IMR-90 (cell line): ENCODE data around the gene KLF1. TPM values are rescaled to one million over a fixed set of nuclear protein-coding genes. Genes with fewer than 3 reads are reported as not detected.

ENCODE experiments used
- ATAC-seq: fragments of 200-7000 bp; cut with Tn5 transposase; 2 replicates; pipeline ENCODE4 v1.9.1; 2020; ENCODE audit warnings: low read depth, mild to moderate bottlenecking, moderate library complexity
- BruUV-seq: library from RNA; stranded (reverse); fragments of 400-500 nt; replicated peaks from 2 replicates; lab custom pipeline; 2021; lab: Mats Ljungman, UMichigan
- CTCF ChIA-PET: fragments of 300-600 bp; formaldehyde crosslinking; extraction: SDS; loops from one replicate; lab custom pipeline; 2021; ENCODE audit warnings: antibody characterized with exemption; lab: Yijun Ruan, JAX
- POLR2A ChIA-PET: fragments of 300-600 bp; sonication (Branson Sonifier 250); formaldehyde crosslinking; loops from one replicate; lab custom pipeline; 2022; ENCODE audit warnings: antibody characterized with exemption; ENCODE audit not compliant: unreplicated experiment; lab: Charles Lee
- DNase-seq: peaks from one replicate; pipeline ENCODE4 v3.0.0; 2013
- H2AFZ ChIP-seq: replicated peaks from 2 replicates; pipeline ENCODE3; 2013; ENCODE audit warnings: low read length, mild to moderate bottlenecking; ENCODE audit not compliant: poor library complexity
- H2AK5ac ChIP-seq: 2 replicates; pipeline ENCODE4 v1.6.1; 2013; ENCODE audit warnings: low read depth, low read length, inconsistent platforms
- H2AK9ac ChIP-seq: replicated peaks from 2 replicates; pipeline ENCODE3; 2013; ENCODE audit warnings: mild to moderate bottlenecking, low read depth, low read length, moderate library complexity; ENCODE audit not compliant: poor library complexity
- H2BK120ac ChIP-seq: 2 replicates; pipeline ENCODE4 v1.6.1; 2013; ENCODE audit warnings: low read depth, low read length, inconsistent platforms
- H2BK15ac ChIP-seq: 3 replicates; pipeline ENCODE4 v1.6.1; 2013; ENCODE audit warnings: low read depth, low read length, inconsistent platforms
- H2BK20ac ChIP-seq: 2 replicates; pipeline ENCODE4 v1.6.1; 2013; ENCODE audit warnings: low read depth, mild to moderate bottlenecking, inconsistent platforms, low read length, moderate library complexity
- H2BK5ac ChIP-seq: 2 replicates; pipeline ENCODE4 v1.6.1; 2013; ENCODE audit warnings: mild to moderate bottlenecking, low read depth, low read length, inconsistent platforms; ENCODE audit not compliant: poor library complexity, severe bottlenecking
- H3K14ac ChIP-seq: replicated peaks from 2 replicates; pipeline ENCODE4 v1.6.1; 2013; ENCODE audit warnings: low read depth, low read length, inconsistent platforms
- H3K18ac ChIP-seq: 2 replicates; pipeline ENCODE4 v1.6.1; 2013; ENCODE audit warnings: low read depth, low read length, control low read depth
- H3K23ac ChIP-seq: 2 replicates; pipeline ENCODE4 v1.6.1; 2013; ENCODE audit warnings: low read depth, low read length, inconsistent platforms
- H3K27ac ChIP-seq: 2 replicates; pipeline ENCODE4 v1.5.1; 2013; ENCODE audit warnings: mild to moderate bottlenecking, control low read depth, low read length; ENCODE audit not compliant: insufficient read depth
- H3K27me3 ChIP-seq: 2 replicates; pipeline ENCODE4 v1.6.1; 2013; ENCODE audit warnings: low read length; ENCODE audit not compliant: control insufficient read depth, insufficient read depth
- H3K36me3 ChIP-seq: 2 replicates; pipeline ENCODE4 v1.6.1; 2013; ENCODE audit warnings: low read length, mixed read lengths; ENCODE audit not compliant: control insufficient read depth, insufficient read depth
- H3K4ac ChIP-seq: 2 replicates; pipeline ENCODE4 v1.6.1; 2013; ENCODE audit warnings: low read depth, low read length, inconsistent platforms
- H3K4me1 ChIP-seq: 2 replicates; pipeline ENCODE4 v1.6.1; 2013; ENCODE audit warnings: low read length, mixed read lengths; ENCODE audit not compliant: control insufficient read depth, insufficient read depth
- H3K4me2 ChIP-seq: 2 replicates; pipeline ENCODE4 v1.6.1; 2013; ENCODE audit warnings: low read depth, mild to moderate bottlenecking, control low read depth, low read length, moderate library complexity
- H3K4me3 ChIP-seq: 2 replicates; pipeline ENCODE4 v1.5.1; 2013; ENCODE audit warnings: low read depth, mild to moderate bottlenecking, control low read depth, low read length, moderate library complexity; ENCODE audit not compliant: insufficient read depth
- H3K56ac ChIP-seq: 2 replicates; pipeline ENCODE4 v1.6.1; 2013; ENCODE audit warnings: low read length, inconsistent platforms; ENCODE audit not compliant: insufficient read depth; ENCODE audit errors: extremely low read depth
- H3K79me1 ChIP-seq, 2 experiments: 2 replicates each; pipeline ENCODE4 v1.6.1; 2013; ENCODE audit warnings: low read length in 2 of 2, inconsistent platforms in 1 of 2, low read depth in 1 of 2
- H3K9ac ChIP-seq: 2 replicates; pipeline ENCODE4 v1.6.1; 2013; ENCODE audit warnings: low read depth, low read length, control low read depth
- H3K9me1 ChIP-seq: 2 replicates; pipeline ENCODE4 v1.6.1; 2013; ENCODE audit warnings: low read length, inconsistent platforms; ENCODE audit not compliant: insufficient read depth
- H3K9me3 ChIP-seq: 2 replicates; pipeline ENCODE4 v1.6.1; 2013; ENCODE audit warnings: low read length; ENCODE audit not compliant: control insufficient read depth, insufficient read depth
- H4K20me1 ChIP-seq: 2 replicates; pipeline ENCODE4 v1.6.1; 2013; ENCODE audit warnings: low read length, inconsistent platforms; ENCODE audit not compliant: insufficient read depth
- H4K5ac ChIP-seq: 2 replicates; pipeline ENCODE4 v1.6.1; 2013; ENCODE audit warnings: mild to moderate bottlenecking, low read depth, low read length, control low read depth
- H4K8ac ChIP-seq, 2 experiments: 2 replicates each; pipeline ENCODE4 v1.6.1; 2013; ENCODE audit warnings: low read depth in 2 of 2, low read length in 2 of 2, control low read depth in 1 of 2, inconsistent platforms in 1 of 2
- H4K91ac ChIP-seq: 2 replicates; pipeline ENCODE4 v1.6.1; 2013; ENCODE audit warnings: low read depth, low read length, inconsistent platforms; ENCODE audit not compliant: insufficient read depth
- BHLHE40 ChIP-seq: fragments of 150-350 bp; IDR thresholded peaks from 2 replicates; pipeline ENCODE4 v1.6.1; 2016; ENCODE audit warnings: mild to moderate bottlenecking, low read depth, low read length
- CEBPB ChIP-seq: IDR thresholded peaks from 2 replicates; pipeline ENCODE4 v1.6.1; 2012; ENCODE audit warnings: low read depth, low read length, improper control_type of control experiment
- CTCF ChIP-seq: conservative IDR thresholded peaks from 2 replicates; pipeline ENCODE4 v1.5.1; 2012; ENCODE audit warnings: mild to moderate bottlenecking, low read depth, low read length, improper control_type of control experiment
- ELK1 ChIP-seq: fragments of 150-350 bp; IDR thresholded peaks from 2 replicates; pipeline ENCODE4 v1.6.1; 2016; ENCODE audit warnings: low read depth, mild to moderate bottlenecking, low read length, moderate library complexity, borderline replicate concordance
- FOS ChIP-seq: fragments of 150-350 bp; IDR thresholded peaks from 2 replicates; pipeline ENCODE4 v1.6.1; 2016; ENCODE audit warnings: low read depth, low read length
- MAFK ChIP-seq: IDR thresholded peaks from 2 replicates; pipeline ENCODE4 v1.6.1; 2012; ENCODE audit warnings: low read depth, low read length, improper control_type of control experiment
- MAZ ChIP-seq: IDR thresholded peaks from 2 replicates; pipeline ENCODE4 v1.6.1; 2012; ENCODE audit warnings: low read depth, mild to moderate bottlenecking, low read length, improper control_type of control experiment, moderate library complexity, borderline replicate concordance
- MXI1 ChIP-seq: IDR thresholded peaks from 2 replicates; pipeline ENCODE4 v1.6.1; 2012; ENCODE audit warnings: low read depth, mild to moderate bottlenecking, low read length, moderate library complexity, borderline replicate concordance
- NFE2L2 ChIP-seq: fragments of 150-350 bp; IDR thresholded peaks from 2 replicates; pipeline ENCODE4 v1.6.1; 2016; ENCODE audit warnings: low read depth, mild to moderate bottlenecking, low read length
- RAD21 ChIP-seq: IDR thresholded peaks from 2 replicates; pipeline ENCODE4 v1.6.1; 2012; ENCODE audit warnings: low read length, improper control_type of control experiment
- RCOR1 ChIP-seq: IDR thresholded peaks from 2 replicates; pipeline ENCODE4 v1.6.1; 2012; ENCODE audit warnings: mild to moderate bottlenecking, low read length, improper control_type of control experiment; ENCODE audit not compliant: insufficient replicate concordance
- RFX5 ChIP-seq: IDR thresholded peaks from 2 replicates; pipeline ENCODE4 v1.8.0; 2012; ENCODE audit warnings: low read depth, mild to moderate bottlenecking, low read length, moderate library complexity
- SMC3 ChIP-seq: fragments of 150-350 bp; IDR thresholded peaks from 2 replicates; pipeline ENCODE4 v1.6.1; 2016; ENCODE audit warnings: low read depth, mild to moderate bottlenecking, antibody characterized with exemption, low read length, moderate library complexity
- USF2 ChIP-seq: fragments of 150-350 bp; IDR thresholded peaks from 2 replicates; pipeline ENCODE4 v1.6.1; 2017; ENCODE audit warnings: mild to moderate bottlenecking, antibody characterized with exemption, low read length, low read depth
- WGBS, 2 experiments: methylation state at CpG; one replicate each; pipeline versions ENCODE4 v1.1.5 to v1.1.7; 2013; ENCODE audit warnings: missing lambda C conversion rate in 2 of 2; ENCODE audit not compliant: insufficient read length in 1 of 2; ENCODE audit errors: extremely low coverage in 2 of 2; 5-methylcytosine and 5-hydroxymethylcytosine counted together
- dilution Hi-C: fragments of 300-500 bp; cut with HindIII; formaldehyde crosslinking; loops from one replicate; pipeline ENCODE4 v1.14.3; 2018; ENCODE audit warnings: low sequenced_read_pairs; ENCODE audit not compliant: unreplicated experiment
- in situ Hi-C: fragments of 300-500 bp; cut with MboI; formaldehyde crosslinking; loops from 3 replicates; pipeline ENCODE4 v1.14.3; 2019; ENCODE audit warnings: low sequenced_read_pairs, inconsistent platforms, mixed read lengths
- intact Hi-C: fragments of 100-400 bp; cut with micrococcal nuclease; formaldehyde crosslinking; loops from 2 replicates; pipeline ENCODE4 v1.10.0; 2022
- polyA plus RNA-seq, 3 experiments: library from polyadenylated mRNA; depleted of rRNA; stranded (reverse); fragments of >200 nt; gene quantifications; 2 replicates each; pipeline ENCODE4 v1.2.3, GENCODE V29; 2012; ENCODE audit warnings: low replicate concordance in 1 of 3
- total RNA-seq: library from RNA; depleted of rRNA; stranded (reverse); fragments of >200 nt; gene quantifications from 2 replicates; pipeline ENCODE4 v1.2.3, GENCODE V29; 2012

KLF1 gene
- total and polyA plus RNA-seq, 2 of the 4 experiments (the other 2 are of a cell fraction) = not detected

GRCh38 chr19:12936582-12936981, 49.6 kb upstream of the KLF1 start (continued):
- TF ChIP-seq RFX5 = no peak
- no peak for TF ChIP-seq MXI1
- no peak for TF ChIP-seq RAD21
- no peak for TF ChIP-seq BHLHE40
- TF ChIP-seq NFE2L2 = no peak

DNA sequence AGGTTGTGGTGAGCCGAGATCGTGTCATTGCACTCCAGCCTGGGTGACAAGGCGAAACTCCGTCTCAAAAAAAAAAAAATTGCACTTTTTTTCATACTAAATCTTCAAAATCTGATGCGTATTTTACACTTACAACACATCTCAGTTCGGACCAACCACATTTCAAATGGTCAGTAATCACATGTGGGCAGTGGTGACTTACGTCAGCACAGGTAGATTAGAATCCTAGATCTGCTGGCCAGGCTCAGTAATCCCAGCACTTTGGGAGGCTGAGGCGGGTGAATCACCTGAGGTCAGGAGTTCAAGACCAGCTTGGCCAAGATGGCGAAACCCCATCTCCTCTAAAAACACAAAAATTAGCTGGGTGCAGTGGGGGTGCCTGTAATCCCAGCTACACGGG, 48.1 kb upstream of the KLF1 start:
- Histone ChIP-seq H3K79me1 (peaks cover 5 to 48% of the 10 kb centered on the region in 2 experiments; a peak in 3 of 4 replicates), H3K9ac (no peak overlapping the region), H3K4ac (no peak overlapping the region), H4K91ac (no peak overlapping the region), H3K36me3 (peaks cover 12% of the 10 kb centered on the region), H2BK5ac (no peak overlapping the region), H3K14ac (no peak overlapping the region), H3K56ac (no peak overlapping the region), H3K4me3 (no peak overlapping the region), H3K4me1 (peaks cover 13% of the 10 kb centered on the region), H2BK20ac (no peak overlapping the region), H2AK9ac (peak overlapping the region; percentile 22), H3K23ac (no peak overlapping the region), H4K20me1 (peaks cover 34% of the 10 kb centered on the region), H2BK15ac (no peak overlapping the region), H3K4me2 (no peak overlapping the region), H3K9me3 (no peaks in the 10 kb centered on the region), H4K5ac (no peak overlapping the region), H3K27me3 (no peaks in the 10 kb centered on the region), H3K27ac (no peak overlapping the region), H4K8ac (no peak overlapping the region), H2AFZ (no peak overlapping the region), H3K9me1 (peaks cover 15% of the 10 kb centered on the region), H2BK120ac (no peak overlapping the region), H3K18ac (no peak overlapping the region), H2AK5ac (no peak overlapping the region)
- ChIA-PET POLR2A (no interaction called here), CTCF (no interaction called here)
- in situ Hi-C loops (no loop called here), dilution Hi-C loops (no loop called here), intact Hi-C loops (no loop called here)
- no peak for ATAC-seq
- 100% methylated on average over 1 of the region's 10 CpGs; no CpG with 5 or more reads in 1 of the 2 experiments for WGBS, 2 experiments
- BruUV-seq = no TSS peak
- no peak for DNase-seq
- no peak for TF ChIP-seq MXI1
- TF ChIP-seq CEBPB = no peak
- no peak for TF ChIP-seq MAZ
- TF ChIP-seq RCOR1 = no peak
- no peak for TF ChIP-seq NFE2L2
- no peak for TF ChIP-seq SMC3
- TF ChIP-seq RAD21 = no peak
- no peak for TF ChIP-seq ELK1
- TF ChIP-seq BHLHE40 = no peak
- TF ChIP-seq MAFK = no peak
- no peak for TF ChIP-seq FOS
- no peak for TF ChIP-seq CTCF
- no peak for TF ChIP-seq USF2
